ENCODE measurements around the gene SLC36A3.
A peak's percentile ranks its signal among the peaks of the same experiment; 100 is the strongest.

The SLC36A3 gene

DNA sequence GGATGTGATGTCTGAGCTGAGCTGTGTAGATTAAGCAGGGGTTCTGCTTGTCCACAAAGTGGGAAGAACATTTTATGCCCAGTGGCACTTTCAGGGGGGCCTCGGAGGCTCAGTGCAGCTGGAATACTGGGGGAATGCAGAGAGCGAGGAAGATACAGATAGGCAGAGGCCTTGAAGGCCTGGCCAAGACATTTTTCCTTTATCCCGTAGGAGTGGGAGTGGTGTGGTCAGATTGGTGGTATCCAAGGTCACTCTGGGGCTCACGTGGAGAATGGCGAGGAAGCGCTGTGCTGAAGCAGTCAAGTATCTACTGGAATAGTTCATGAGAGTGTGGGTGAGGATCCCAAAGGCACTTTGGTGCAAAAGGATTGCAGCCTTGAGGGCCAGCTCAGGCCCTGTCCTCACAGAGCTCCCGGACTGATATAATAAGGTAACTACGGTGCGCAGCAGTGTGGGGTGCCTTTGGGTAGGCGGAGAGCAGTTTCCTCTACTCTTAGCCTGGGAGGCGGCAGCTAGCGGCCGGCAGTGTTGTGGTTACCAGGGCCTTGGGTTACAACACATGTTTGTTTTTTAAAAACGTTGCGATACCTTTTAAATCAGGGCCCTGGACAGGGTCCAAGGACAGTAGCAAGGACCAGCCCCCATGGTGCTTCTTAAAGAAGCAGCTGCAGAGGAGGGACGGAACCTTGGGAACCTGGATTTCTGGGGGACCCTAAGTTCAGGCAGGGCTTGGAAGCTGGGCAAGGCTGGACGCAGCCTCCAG, 68.9 kb downstream of the SLC36A3 start:
- Histone ChIP-seq H3K9me2 (replicated peaks; ENCODE audit: insufficient read depth, low read length) (no peaks in the 10 kb centered on the region), H2AFZ (ENCODE audit: low read length) (peak overlapping the region; percentile 88), H3K27ac (ENCODE audit: low read length) (peak overlapping the region; percentile 83), H3K4me2 (ENCODE audit: low read depth, low read length) (peak overlapping the region; percentile 70), H3K79me2 (ENCODE audit: low read length) (no peaks in the 10 kb centered on the region), H3F3A (ENCODE audit: insufficient read depth, low read length) (peaks cover 36% of the 10 kb centered on the region), H3K27me3 (replicated peaks; ENCODE audit: insufficient read depth, low read length) (no peaks in the 10 kb centered on the region), H3K9me3 (replicated peaks; ENCODE audit: insufficient read depth, low read length) (no peaks in the 10 kb centered on the region), H3K36me3 (replicated peaks; ENCODE audit: insufficient read depth, low read length) (no peaks in the 10 kb centered on the region), H3K9ac (ENCODE audit: low read length) (peak overlapping the region; percentile 59), H3K4me3 (ENCODE audit: low read length) (peak overlapping the region; percentile 43), H3K4me1 (ENCODE audit: low read length) (peaks cover 47% of the 10 kb centered on the region), H4K20me1 (ENCODE audit: insufficient read depth, low read length) (no peaks in the 10 kb centered on the region)
- no peak for TF ChIP-seq CTCF (IDR thresholded peaks at IDR 0.05; ENCODE audit: low read length)
- TF ChIP-seq EZH2 (optimal IDR thresholded peaks at IDR 0.05; ENCODE audit: low read depth, low read length) = no peak
- DNase-seq = peak; percentile 88

DNA sequence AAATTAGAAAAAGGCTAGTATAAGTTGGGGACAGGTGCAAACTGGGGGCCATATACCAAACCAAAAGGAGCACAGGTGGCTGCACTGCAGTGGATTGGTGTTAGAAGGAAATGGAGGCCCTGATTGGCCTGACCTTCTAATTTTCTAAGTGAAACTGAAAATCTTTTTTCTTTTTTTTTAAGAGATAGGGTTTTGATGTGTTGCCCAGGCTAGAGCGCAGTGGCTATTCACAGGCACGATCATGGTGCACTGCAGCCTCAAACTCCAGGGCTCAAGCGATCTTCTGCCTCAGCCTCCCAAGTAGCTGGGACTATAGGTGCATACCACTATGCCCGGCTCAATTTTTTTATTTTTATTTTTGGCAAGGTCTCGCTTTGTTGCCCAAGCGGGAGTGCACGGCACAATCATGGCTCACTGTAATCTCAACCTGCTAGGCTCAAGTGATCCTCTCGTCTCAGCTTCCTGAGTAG, 69.9 kb downstream of the SLC36A3 start:
- H4K20me1 ChIP-seq (ENCODE audit: insufficient read depth, low read length) = no peaks in the 10 kb centered on the region
- H3K9me2 ChIP-seq (replicated peaks; ENCODE audit: insufficient read depth, low read length) = no peaks in the 10 kb centered on the region
- H3K4me2 ChIP-seq (ENCODE audit: low read depth, low read length) = peak overlapping the region; percentile 70
- H3K36me3 ChIP-seq (replicated peaks; ENCODE audit: insufficient read depth, low read length) = no peaks in the 10 kb centered on the region
- no peaks in the 10 kb centered on the region for H3K9me3 ChIP-seq (replicated peaks; ENCODE audit: insufficient read depth, low read length)
- peak overlapping the region; percentile 83 for H3K27ac ChIP-seq (ENCODE audit: low read length)
- H3K27me3 ChIP-seq (replicated peaks; ENCODE audit: insufficient read depth, low read length) = no peaks in the 10 kb centered on the region
- DNase-seq = peak; percentile 94
- TF ChIP-seq EZH2 (optimal IDR thresholded peaks at IDR 0.05; ENCODE audit: low read depth, low read length) (no peak), CTCF (IDR thresholded peaks at IDR 0.05; ENCODE audit: low read length) (no peak), EZH2phosphoT487 (IDR thresholded peaks at IDR 0.05; ENCODE audit: low read length) (no peak)
- H3K79me2 ChIP-seq (ENCODE audit: low read length) = no peaks in the 10 kb centered on the region
- peak overlapping the region; percentile 59 for H3K9ac ChIP-seq (ENCODE audit: low read length)
- peak overlapping the region; percentile 43 for H3K4me3 ChIP-seq (ENCODE audit: low read length)
- no peak overlapping the region for H2AFZ ChIP-seq (ENCODE audit: low read length)
- peaks cover 35% of the 10 kb centered on the region for H3F3A ChIP-seq (ENCODE audit: insufficient read depth, low read length)
- H3K4me1 ChIP-seq (ENCODE audit: low read length) = peaks cover 44% of the 10 kb centered on the region

GRCh38 chr5:151231359-151231758, 72.2 kb downstream of the SLC36A3 start:
- Histone ChIP-seq H3K79me2 (ENCODE audit: low read length) (no peaks in the 10 kb centered on the region), H3K9me2 (replicated peaks; ENCODE audit: insufficient read depth, low read length) (no peaks in the 10 kb centered on the region), H3K36me3 (replicated peaks; ENCODE audit: insufficient read depth, low read length) (no peaks in the 10 kb centered on the region), H3F3A (ENCODE audit: insufficient read depth, low read length) (peaks cover 26% of the 10 kb centered on the region), H3K4me3 (ENCODE audit: low read length) (no peak overlapping the region), H3K9me3 (replicated peaks; ENCODE audit: insufficient read depth, low read length) (no peaks in the 10 kb centered on the region), H2AFZ (ENCODE audit: low read length) (no peak overlapping the region), H3K27me3 (replicated peaks; ENCODE audit: insufficient read depth, low read length) (no peaks in the 10 kb centered on the region), H3K9ac (ENCODE audit: low read length) (no peak overlapping the region), H3K4me2 (ENCODE audit: low read depth, low read length) (no peak overlapping the region), H4K20me1 (ENCODE audit: insufficient read depth, low read length) (no peaks in the 10 kb centered on the region), H3K27ac (ENCODE audit: low read length) (no peak overlapping the region), H3K4me1 (ENCODE audit: low read length) (peaks cover 34% of the 10 kb centered on the region)
- TF ChIP-seq EZH2 (optimal IDR thresholded peaks at IDR 0.05; ENCODE audit: low read depth, low read length) (no peak), CTCF (IDR thresholded peaks at IDR 0.05; ENCODE audit: low read length) (no peak), EZH2phosphoT487 (IDR thresholded peaks at IDR 0.05; ENCODE audit: low read length) (no peak)
- DNase-seq = no peak
